ENCODE data around the gene CCL20. TPM values are rescaled to one million over a fixed set of nuclear protein-coding genes. Genes with fewer than 3 reads are reported as not detected.

Gene CCL20
- total and polyA plus RNA-seq, 2 of the 13 experiments (the other 11 are each of a cell fraction or from before 2014, with no cell fraction given), result 223 to 903 TPM

GRCh38 chr2:227862741-227863588 is 49.3 kb downstream of the CCL20 start (continued):
- 0 out of 2 replicates have a peak, but pooled peaks have one; percentile 71 for TF ChIP-seq HBP1 (CRISPR knock-in tag; IDR thresholded peaks at IDR 0.05; ENCODE audit: low read depth)
- TF ChIP-seq SAP130 (CRISPR knock-in tag; IDR thresholded peaks at IDR 0.05; ENCODE audit: low read depth), result peak; percentile 45
- 0 out of 2 replicates have a peak, but pooled peaks have one; percentile 46 for TF ChIP-seq FOXO4 (CRISPR knock-in tag; conservative IDR thresholded peaks at IDR 0.05)
- peak; percentile 23; the same call in 1 of the 2 replicates for TF ChIP-seq SMC3 (IDR thresholded peaks at IDR 0.05; ENCODE audit: low read length)
- TF ChIP-seq POGZ (CRISPR knock-in tag; IDR thresholded peaks at IDR 0.05), result 0 out of 2 replicates have a peak, but pooled peaks have one; percentile 27
- peak; percentile 68; the same call in 1 of the 2 replicates for TF ChIP-seq JUND (CRISPR knock-in tag; IDR thresholded peaks at IDR 0.05)
- no peak for TF ChIP-seq MED8 (CRISPR knock-in tag; IDR thresholded peaks at IDR 0.05; ENCODE audit: insufficient replicate concordance)
- no peak for TF ChIP-seq NFKBIZ (CRISPR knock-in tag; IDR thresholded peaks at IDR 0.05)
- no peak for TF ChIP-seq ATM (IDR thresholded peaks at IDR 0.05; ENCODE audit: borderline replicate concordance)
- TF ChIP-seq ZNF501 (CRISPR knock-in tag; IDR thresholded peaks at IDR 0.05), result peak; percentile 46; the same call in 1 of the 2 replicates
- TF ChIP-seq ZNF543 (CRISPR knock-in tag; IDR thresholded peaks at IDR 0.05), result no peak
- no peak for TF ChIP-seq ZNF264 (CRISPR knock-in tag; IDR thresholded peaks at IDR 0.05)
- peak; percentile 23 for TF ChIP-seq ZFX (CRISPR knock-in tag; IDR thresholded peaks at IDR 0.05; ENCODE audit: low read depth)
- no peak for TF ChIP-seq ZNF564 (CRISPR knock-in tag; IDR thresholded peaks at IDR 0.05)
- TF ChIP-seq TAF15 (IDR thresholded peaks at IDR 0.05; ENCODE audit: low read depth, low read length, poor library complexity, severe bottlenecking), result no peak
- TF ChIP-seq AHR (CRISPR knock-in tag; IDR thresholded peaks at IDR 0.05), result no peak
- TF ChIP-seq PRDM10 (CRISPR knock-in tag; IDR thresholded peaks at IDR 0.05; ENCODE audit: low read depth), result no peak
- TF ChIP-seq PPARG (CRISPR knock-in tag; conservative IDR thresholded peaks at IDR 0.05), result peak; percentile 49; the same call in 1 of the 2 replicates
- TF ChIP-seq LCORL (IDR thresholded peaks at IDR 0.05), result no peak
- peak; percentile 43; the same call in 1 of the 2 replicates for TF ChIP-seq LCORL (CRISPR knock-in tag; IDR thresholded peaks at IDR 0.05)
- TF ChIP-seq ZNF629 (CRISPR knock-in tag; conservative IDR thresholded peaks at IDR 0.05), result no peak
- TF ChIP-seq TOPORS (CRISPR knock-in tag; IDR thresholded peaks at IDR 0.05), result no peak
- TF ChIP-seq REXO4 (CRISPR knock-in tag; IDR thresholded peaks at IDR 0.05; ENCODE audit: borderline replicate concordance), result no peak
